DMS153 (cell line): ENCODE data around the gene RTEL1.

ENCODE experiments used
- DNase-seq: peaks from one replicate; lab custom pipeline; 2025; lab: John Stamatoyannopoulos, UW

The RTEL1 gene

GRCh38 chr20:63741676-63742380 is 83.7 kb downstream of the RTEL1 start:
- DNase-seq = no peak

DNA sequence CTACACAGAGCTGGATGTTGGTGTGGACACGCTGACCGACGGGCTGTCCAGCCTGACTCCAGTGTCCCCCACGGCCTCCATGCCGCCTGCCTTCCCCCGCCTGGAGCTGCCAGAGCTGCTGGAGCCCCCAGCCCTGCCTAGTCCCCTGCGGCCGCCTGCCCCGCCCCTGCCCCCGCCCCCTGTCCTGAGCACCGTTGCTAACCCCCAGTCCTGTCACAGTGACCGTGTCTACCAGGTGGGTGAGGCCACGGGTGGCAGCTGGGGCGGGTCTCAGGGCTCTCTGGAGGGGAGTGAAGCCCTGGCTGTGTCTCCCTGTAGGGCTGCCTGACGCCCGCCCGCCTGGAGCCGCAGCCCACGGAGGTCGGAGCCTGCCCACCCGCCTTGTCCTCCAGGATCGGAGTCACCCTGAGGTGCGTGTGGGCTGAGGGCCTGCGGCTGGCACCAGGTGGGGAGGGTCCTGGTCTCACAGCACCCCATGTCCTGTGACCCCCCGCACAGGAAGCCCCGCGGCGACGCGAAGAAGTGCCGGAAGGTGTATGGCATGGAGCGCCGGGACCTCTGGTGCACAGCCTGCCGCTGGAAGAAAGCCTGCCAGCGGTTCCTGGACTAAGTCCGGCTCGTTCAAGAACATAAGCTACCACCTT is 84.4 kb downstream of the RTEL1 start:
- no peak for DNase-seq

- no peak for DNase-seq
These were observed 85.3 kb downstream of the RTEL1 start for GRCh38 chr20:63743210-63743970.

GRCh38 chr20:63744158-63744557 is 86.0 kb downstream of the RTEL1 start:
- DNase-seq = no peak

- DNase-seq = no peak
These were observed 86.7 kb downstream of the RTEL1 start for GRCh38 chr20:63744574-63745423.

- DNase-seq = no peak
These were observed 87.3 kb downstream of the RTEL1 start for GRCh38 chr20:63745424-63745805.
